ENCODE measurements around the gene DGKB.
"Not testable (repeated sequence)": the region's sequence is repeated elsewhere in the genome, so short reads cannot be mapped to it uniquely, and the experiment has no call there.

DGKB gene

GRCh38 chr7:14478834-14479510 lies 423.6 kb downstream of the DGKB start:
- no peak for DNase-seq

- not testable (repeated sequence) for DNase-seq
Measured at GRCh38 chr7:14461716-14462115, 440.8 kb downstream of the DGKB start.

GRCh38 chr7:14458846-14459245 lies 443.7 kb downstream of the DGKB start:
- not testable (repeated sequence) for DNase-seq

GRCh38 chr7:14457568-14458453 lies 444.7 kb downstream of the DGKB start:
- DNase-seq = peak in 46 of 56 donors; percentile 1 to 81 (median 26)

GRCh38 chr7:14449291-14449690 lies 453.3 kb downstream of the DGKB start:
- DNase-seq = no peak

- no peak for DNase-seq
Measured at GRCh38 chr7:14446829-14447228, 455.7 kb downstream of the DGKB start.

- no peak for DNase-seq
Measured at GRCh38 chr7:14446219-14446618, 456.3 kb downstream of the DGKB start.

GRCh38 chr7:14438366-14438765 lies 464.2 kb downstream of the DGKB start:
- no peak for DNase-seq

GRCh38 chr7:14436878-14437277 lies 465.7 kb downstream of the DGKB start:
- no peak for DNase-seq

GRCh38 chr7:14432924-14433323 lies 469.6 kb downstream of the DGKB start:
- no peak for DNase-seq

- DNase-seq = no peak
Measured at GRCh38 chr7:14430926-14431325, 471.6 kb downstream of the DGKB start.

GRCh38 chr7:14425559-14425958 lies 477.0 kb downstream of the DGKB start:
- DNase-seq = no peak

- no peak for DNase-seq
Measured at GRCh38 chr7:14424675-14425074, 477.9 kb downstream of the DGKB start.

GRCh38 chr7:14420768-14421167 lies 481.8 kb downstream of the DGKB start:
- no peak for DNase-seq

- no peak for DNase-seq
Measured at GRCh38 chr7:14419531-14419930, 483.0 kb downstream of the DGKB start.

GRCh38 chr7:14418633-14419032 lies 483.9 kb downstream of the DGKB start:
- no peak for DNase-seq

- DNase-seq = no peak
Measured at GRCh38 chr7:14414274-14414986, 488.1 kb downstream of the DGKB start.

GRCh38 chr7:14407246-14408015 lies 495.1 kb downstream of the DGKB start:
- DNase-seq = no peak

- no peak for DNase-seq
Measured at GRCh38 chr7:14403587-14403986, 499.0 kb downstream of the DGKB start.

GRCh38 chr7:14400271-14400670 lies 502.3 kb downstream of the DGKB start:
- DNase-seq = no peak

- no peak for DNase-seq
Measured at GRCh38 chr7:14398526-14398925, 504.0 kb downstream of the DGKB start.
